GM12865 (cell line): ENCODE results near the gene NAT14.

ENCODE experiments used
- DNase-seq: peaks from one replicate; pipeline ENCODE4 v3.0.0; 2010; ENCODE audit warnings: low read depth
- H3K4me3 ChIP-seq: 2 replicates; pipeline ENCODE4 v1.5.1; 2011; ENCODE audit warnings: mild to moderate bottlenecking, low read depth, low read length, control low read depth
- CTCF ChIP-seq: IDR thresholded peaks from 2 replicates; pipeline ENCODE4 v1.5.1; 2011; ENCODE audit warnings: low read length, control low read depth, low read depth, inconsistent platforms; ENCODE audit not compliant: insufficient read depth; ENCODE audit errors: missing control alignments

NAT14 gene

GRCh38 chr19:55478364-55478763 lies 6.6 kb upstream of the NAT14 start:
- DNase-seq: no peak
- no peak for TF ChIP-seq CTCF
- no peak overlapping the region for H3K4me3 ChIP-seq

- no peak for TF ChIP-seq CTCF
- DNase-seq: no peak
- no peak overlapping the region for H3K4me3 ChIP-seq
These were observed 5.9 kb upstream of the NAT14 start for GRCh38 chr19:55479045-55479444.

- no peak for DNase-seq
- no peak for TF ChIP-seq CTCF
- no peak overlapping the region for H3K4me3 ChIP-seq
These were observed 5.3 kb upstream of the NAT14 start for GRCh38 chr19:55479451-55480230.

DNA sequence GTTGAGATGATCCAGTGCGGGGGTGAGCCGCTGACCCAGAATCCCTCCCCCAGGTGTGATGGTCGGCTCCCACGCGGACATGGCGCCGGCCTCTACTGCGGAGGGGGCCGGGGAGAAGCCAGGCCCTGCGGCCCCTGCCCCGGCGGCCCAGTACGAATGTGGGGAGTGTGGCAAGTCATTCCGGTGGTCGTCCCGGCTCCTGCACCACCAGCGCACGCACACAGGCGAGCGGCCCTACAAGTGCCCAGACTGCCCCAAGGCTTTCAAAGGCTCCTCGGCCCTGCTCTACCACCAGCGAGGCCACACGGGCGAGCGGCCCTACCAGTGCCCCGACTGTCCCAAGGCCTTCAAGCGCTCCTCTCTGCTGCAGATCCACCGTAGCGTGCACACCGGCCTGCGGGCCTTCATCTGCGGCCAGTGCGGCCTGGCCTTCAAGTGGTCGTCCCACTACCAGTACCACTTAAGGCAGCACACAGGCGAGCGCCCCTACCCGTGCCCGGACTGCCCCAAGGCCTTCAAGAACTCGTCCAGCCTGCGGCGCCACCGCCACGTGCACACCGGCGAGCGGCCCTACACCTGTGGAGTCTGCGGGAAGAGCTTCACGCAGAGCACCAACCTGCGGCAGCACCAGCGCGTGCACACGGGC lies 3.7 kb upstream of the NAT14 start:
- H3K4me3 ChIP-seq: no peak overlapping the region
- no peak for DNase-seq
- no peak for TF ChIP-seq CTCF

GRCh38 chr19:55481794-55482155 lies 3.2 kb upstream of the NAT14 start:
- no peak for DNase-seq
- no peak overlapping the region for H3K4me3 ChIP-seq
- TF ChIP-seq CTCF: no peak

- no peak for TF ChIP-seq CTCF
- no peak for DNase-seq
- no peak overlapping the region for H3K4me3 ChIP-seq
These were observed 2.6 kb upstream of the NAT14 start for GRCh38 chr19:55482156-55482961.
